HG03521 (cell line): ENCODE results near the gene SBK3.

Source experiments
- ATAC-seq: cut with Tn5 transposase; IDR thresholded peaks from one replicate; pipeline ENCODE4 v1.9.1; 2021; ENCODE audit warnings: mild to moderate bottlenecking, moderate library complexity; ENCODE audit not compliant: unreplicated experiment

Gene SBK3

DNA sequence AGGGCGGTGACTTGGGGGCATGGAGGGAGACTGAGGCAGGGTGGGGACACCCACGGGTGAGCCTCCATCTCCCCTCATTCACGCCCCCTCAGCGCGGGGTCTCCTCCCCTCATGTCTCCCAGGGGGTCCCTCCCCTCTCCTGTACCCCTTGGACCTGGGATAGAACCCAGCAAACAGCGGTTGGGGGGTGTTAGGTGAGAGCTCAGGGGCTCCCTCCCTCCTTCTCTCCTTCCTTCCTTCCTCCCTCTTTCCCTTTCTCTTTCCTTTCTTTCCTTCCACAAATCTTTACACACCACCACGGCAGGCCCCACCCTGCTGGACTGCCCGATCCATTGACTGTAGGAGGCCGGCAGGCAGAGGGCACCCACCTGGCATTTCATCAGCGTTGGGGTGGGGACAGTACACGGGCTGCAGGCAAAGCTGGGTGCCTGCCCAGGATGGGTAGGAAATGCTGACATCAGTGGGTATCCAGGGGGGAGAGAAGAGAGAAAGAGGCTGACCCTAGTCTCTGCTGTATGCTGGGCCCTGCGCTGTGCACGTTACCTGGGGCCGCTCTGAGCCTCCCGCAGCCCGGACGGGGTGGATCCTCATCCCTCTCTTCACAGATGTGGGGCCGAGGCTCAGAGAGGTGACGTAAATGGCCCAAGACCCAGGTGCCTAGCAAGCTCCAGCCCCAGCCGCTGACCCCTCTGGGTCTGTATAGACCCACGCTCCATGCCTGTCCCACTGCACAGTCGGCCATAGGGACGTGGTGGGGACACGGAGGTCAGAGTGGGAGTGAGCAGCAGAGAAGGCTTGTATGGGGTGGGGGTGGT lies 53.6 kb downstream of the SBK3 start:
- ATAC-seq, result no peak
